Cardiac fibroblast (primary cell): Measurements from ENCODE around the gene TRIM31.

Experiments used
- DNase-seq, 2 donors: peaks; one replicate each; pipeline versions ENCODE4 v3.0.0 to v3.0.0-alpha.2; 2010; ENCODE audit warnings: low read depth in 2 of 2
- H3K4me3 ChIP-seq, 2 donors: replicated peaks in 1 of 2; 1 replicate in 1 of 2; 2 replicates in 1 of 2; pipeline ENCODE4 v1.5.1; 2011; ENCODE audit warnings: low read depth in 2 of 2, low read length in 2 of 2, mild to moderate bottlenecking in 2 of 2, moderate library complexity in 1 of 2
- TF ChIP-seq, protein P1 (sequence below): IDR thresholded peaks from one replicate; pipeline ENCODE4 v1.5.1; 2011; ENCODE audit warnings: low read depth, mild to moderate bottlenecking, low read length, inconsistent platforms

The TRIM31 gene

DNA sequence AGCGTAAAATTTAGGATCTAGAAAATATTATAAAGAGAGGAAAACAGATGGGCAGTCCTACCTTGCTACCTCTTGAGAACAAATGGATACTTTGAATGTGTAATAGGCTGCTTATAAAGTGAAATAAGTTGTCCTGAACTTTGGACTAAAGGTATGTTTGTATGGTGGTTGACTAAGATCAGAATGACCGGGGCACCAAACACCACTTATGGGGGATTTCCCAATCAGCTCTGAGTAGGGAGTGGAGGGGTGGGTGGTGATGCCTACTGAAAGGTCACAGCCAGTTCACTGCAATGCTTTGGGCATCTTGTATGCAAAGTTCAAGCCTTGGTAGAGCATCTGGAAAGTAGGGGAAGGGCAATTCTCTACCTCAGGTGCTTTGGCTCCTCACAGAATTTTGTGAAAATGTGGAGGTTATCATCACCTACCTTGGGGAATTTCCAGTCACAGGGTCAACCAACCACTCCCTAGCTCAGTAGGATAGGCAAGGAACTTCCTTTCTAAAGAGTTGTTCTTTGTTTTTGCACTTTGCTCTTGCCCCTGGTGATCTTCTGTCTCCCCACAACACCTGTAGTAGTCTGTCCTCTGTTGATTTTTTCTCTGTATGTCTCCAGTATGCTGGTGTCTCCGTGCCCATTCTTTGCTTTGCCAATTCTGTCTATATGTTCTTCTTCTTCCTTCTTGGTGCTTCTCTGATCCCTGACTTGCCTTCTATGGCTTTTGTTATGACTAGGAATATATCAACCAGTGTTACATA, at the start of gene TRIM31:
TSS of gene TRIM31 (minus strand) at position 88 of the 757 bp plus-strand sequence. CDS start 285 bp downstream, outside the sequence.
- TF ChIP-seq, protein P1, sequence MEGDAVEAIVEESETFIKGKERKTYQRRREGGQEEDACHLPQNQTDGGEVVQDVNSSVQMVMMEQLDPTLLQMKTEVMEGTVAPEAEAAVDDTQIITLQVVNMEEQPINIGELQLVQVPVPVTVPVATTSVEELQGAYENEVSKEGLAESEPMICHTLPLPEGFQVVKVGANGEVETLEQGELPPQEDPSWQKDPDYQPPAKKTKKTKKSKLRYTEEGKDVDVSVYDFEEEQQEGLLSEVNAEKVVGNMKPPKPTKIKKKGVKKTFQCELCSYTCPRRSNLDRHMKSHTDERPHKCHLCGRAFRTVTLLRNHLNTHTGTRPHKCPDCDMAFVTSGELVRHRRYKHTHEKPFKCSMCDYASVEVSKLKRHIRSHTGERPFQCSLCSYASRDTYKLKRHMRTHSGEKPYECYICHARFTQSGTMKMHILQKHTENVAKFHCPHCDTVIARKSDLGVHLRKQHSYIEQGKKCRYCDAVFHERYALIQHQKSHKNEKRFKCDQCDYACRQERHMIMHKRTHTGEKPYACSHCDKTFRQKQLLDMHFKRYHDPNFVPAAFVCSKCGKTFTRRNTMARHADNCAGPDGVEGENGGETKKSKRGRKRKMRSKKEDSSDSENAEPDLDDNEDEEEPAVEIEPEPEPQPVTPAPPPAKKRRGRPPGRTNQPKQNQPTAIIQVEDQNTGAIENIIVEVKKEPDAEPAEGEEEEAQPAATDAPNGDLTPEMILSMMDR, result no peak
- H3K4me3 ChIP-seq, result no peak within 1 kb of the TSS
- DNase-seq, result no peak

GRCh38 chr6:30162265-30163089, 49.6 kb upstream of the TRIM31 start:
- H3K4me3 ChIP-seq, result no peak overlapping the region
- TF ChIP-seq, protein P1, result no peak
- DNase-seq, result no peak

DNA sequence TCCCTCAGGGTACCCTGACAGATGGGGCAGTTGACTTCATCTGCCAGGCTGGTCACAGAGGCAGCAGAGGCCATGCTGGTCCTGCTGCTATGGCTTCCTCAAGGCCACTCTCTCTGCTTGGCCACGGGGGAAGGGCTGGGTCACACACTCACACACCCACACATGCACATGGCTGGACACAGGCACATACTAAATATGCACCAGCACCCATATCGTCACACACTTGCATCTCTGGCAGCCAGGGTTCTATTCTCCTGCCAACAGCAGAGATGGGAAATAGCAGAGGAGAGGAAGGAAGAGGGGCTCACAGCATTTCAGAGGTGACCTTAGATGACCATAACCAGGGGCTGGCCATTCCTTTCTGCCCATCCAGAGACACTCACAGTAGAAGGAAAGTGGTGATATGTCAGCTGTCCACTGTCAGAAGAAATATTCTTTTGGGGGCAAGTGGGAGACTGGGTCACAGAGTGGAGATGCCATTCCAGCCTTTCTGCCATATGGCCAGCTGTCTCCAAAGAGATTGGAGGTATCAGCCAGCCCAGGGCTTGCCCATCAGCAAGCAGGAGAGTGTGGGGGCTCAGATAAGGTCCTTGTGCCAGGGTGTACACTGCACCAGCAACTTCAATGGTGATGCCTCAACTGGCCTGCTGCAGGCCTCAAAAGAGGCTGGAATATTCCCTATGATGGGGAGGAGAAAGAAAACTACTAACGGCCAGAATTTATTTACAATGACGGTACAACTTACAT, 48.1 kb upstream of the TRIM31 start, which contains the start of gene TRIM10:
TSS of gene TRIM10 (minus strand) at position 427 of the 747 bp plus-strand sequence. CDS start at position 74, 353 bp downstream.
- no peak for DNase-seq
- TF ChIP-seq, protein P1, result no peak
- H3K4me3 ChIP-seq, result no peak within 1 kb of the TSS

GRCh38 chr6:30160008-30160784, 47.3 kb upstream of the TRIM31 start:
- TF ChIP-seq, protein P1, result no peak
- H3K4me3 ChIP-seq, result no peak overlapping the region
- no peak for DNase-seq

GRCh38 chr6:30158475-30159040, 45.7 kb upstream of the TRIM31 start:
- no peak for DNase-seq
- H3K4me3 ChIP-seq, result no peak overlapping the region
- TF ChIP-seq, protein P1, result no peak
